Measurements from ENCODE around the gene PDIA3.
"Not testable (repeated sequence)": the region's sequence is repeated elsewhere in the genome, so short reads cannot be mapped to it uniquely, and the experiment has no call there.

Gene PDIA3

GRCh38 chr15:43808435-43808950, 62.3 kb downstream of the PDIA3 start:
- Histone ChIP-seq H2AFZ (ENCODE audit: low read depth, low read length) (no peak overlapping the region), H3K36me3 (ENCODE audit: insufficient read depth, low read length) (peaks cover 82% of the 10 kb centered on the region)

GRCh38 chr15:43808960-43809678, 62.9 kb downstream of the PDIA3 start:
- no peak overlapping the region for H3K4me3 ChIP-seq (ENCODE audit: low read length)
- no peaks in the 10 kb centered on the region for H3K4me1 ChIP-seq (ENCODE audit: insufficient read depth, low read length)
- H3K27me3 ChIP-seq (ENCODE audit: insufficient read depth, low read length) = no peaks in the 10 kb centered on the region
- H3K36me3 ChIP-seq (ENCODE audit: insufficient read depth, low read length) = peaks cover 86% of the 10 kb centered on the region
- H2AFZ ChIP-seq (ENCODE audit: low read depth, low read length) = no peak overlapping the region
- no peaks in the 10 kb centered on the region for H3K9me3 ChIP-seq (ENCODE audit: low read length)

More at GRCh38 chr15:43808435-43808950, 62.3 kb downstream of the PDIA3 start:
- Histone ChIP-seq H3K9me3 (ENCODE audit: low read length) (no peaks in the 10 kb centered on the region), H3K4me3 (ENCODE audit: low read length) (no peak overlapping the region), H3K27me3 (ENCODE audit: insufficient read depth, low read length) (no peaks in the 10 kb centered on the region), H3K4me1 (ENCODE audit: insufficient read depth, low read length) (no peaks in the 10 kb centered on the region)

- H3K9me3 ChIP-seq (ENCODE audit: low read length); H2AFZ ChIP-seq (ENCODE audit: low read depth, low read length); H3K4me3 ChIP-seq (ENCODE audit: low read length); H3K27me3 ChIP-seq (ENCODE audit: insufficient read depth, low read length); H3K4me1 ChIP-seq (ENCODE audit: insufficient read depth, low read length): not testable (repeated sequence)
- H3K36me3 ChIP-seq (ENCODE audit: insufficient read depth, low read length) = peaks cover 55% of the 10 kb centered on the region
Observed at GRCh38 chr15:43815064-43815463, 68.8 kb downstream of the PDIA3 start.

- Histone ChIP-seq H3K9me3 (ENCODE audit: low read length) (no peaks in the 10 kb centered on the region), H2AFZ (ENCODE audit: low read depth, low read length) (no peak overlapping the region), H3K36me3 (ENCODE audit: insufficient read depth, low read length) (peaks cover 8% of the 10 kb centered on the region), H3K4me3 (ENCODE audit: low read length) (no peak overlapping the region), H3K4me1 (ENCODE audit: insufficient read depth, low read length) (peaks cover 7% of the 10 kb centered on the region), H3K27me3 (ENCODE audit: insufficient read depth, low read length) (no peaks in the 10 kb centered on the region)
Observed at GRCh38 chr15:43821505-43821904, 75.3 kb downstream of the PDIA3 start.
